Measurements from ENCODE around the gene HIGD1B. TPM values are rescaled to one million over a fixed set of nuclear protein-coding genes. Genes with fewer than 3 reads are reported as not detected.
A peak's percentile ranks its signal among the peaks of the same experiment; 100 is the strongest.
"Not testable (repeated sequence)": the region's sequence is repeated elsewhere in the genome, so short reads cannot be mapped to it uniquely, and the experiment has no call there.

The HIGD1B gene
- total and polyA plus RNA-seq, 2 of the 4 experiments (the other 2 are of a cell fraction) = not detected

DNA sequence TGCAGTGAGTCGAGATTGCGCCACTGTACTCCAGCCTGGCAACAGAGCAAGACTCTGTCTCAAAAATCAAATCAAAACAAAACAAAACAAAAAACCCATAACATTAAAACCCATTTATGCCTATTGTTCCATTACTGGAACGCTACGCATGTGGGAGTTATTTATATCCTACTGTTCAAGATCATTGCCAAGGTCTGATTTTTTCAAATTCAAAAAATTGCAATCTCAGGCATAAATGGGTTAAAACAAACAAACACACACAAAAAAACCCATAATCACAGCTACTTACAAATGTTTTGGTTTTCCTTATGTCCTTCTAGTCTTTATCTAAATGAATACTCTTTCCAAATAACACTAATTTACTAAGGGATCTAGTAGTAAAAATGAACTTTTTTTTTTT is 35.4 kb upstream of the HIGD1B start:
- Histone ChIP-seq H2BK120ac (ENCODE audit: low read depth, low read length) (no peak overlapping the region), H2AFZ (replicated peaks; ENCODE audit: low read length, poor library complexity) (no peak overlapping the region), H3K4me3 (ENCODE audit: insufficient read depth, low read depth, low read length) (no peak overlapping the region), H3K56ac (ENCODE audit: extremely low read depth, insufficient read depth, low read length) (no peak overlapping the region), H3K14ac (replicated peaks; ENCODE audit: low read depth, low read length) (no peak overlapping the region), H4K8ac (ENCODE audit: low read depth in 2 of 2, low read length in 2 of 2) (no peak overlapping the region), H3K9ac (ENCODE audit: low read depth, low read length) (no peak overlapping the region), H3K27ac (ENCODE audit: insufficient read depth, low read length) (no peak overlapping the region), H4K20me1 (ENCODE audit: insufficient read depth, low read length) (peaks cover 30% of the 10 kb centered on the region), H3K4me2 (ENCODE audit: low read depth, low read length) (no peak overlapping the region), H3K4me1 (ENCODE audit: control insufficient read depth, insufficient read depth, low read length) (peaks cover 6% of the 10 kb centered on the region), H4K91ac (ENCODE audit: insufficient read depth, low read depth, low read length) (no peak overlapping the region), H3K4ac (ENCODE audit: low read depth, low read length) (no peak overlapping the region), H2BK5ac (ENCODE audit: low read depth, low read length, poor library complexity, severe bottlenecking) (no peak overlapping the region), H3K36me3 (ENCODE audit: control insufficient read depth, insufficient read depth, low read length) (no peaks in the 10 kb centered on the region; the same call in 1 of the 2 replicates), H3K9me1 (ENCODE audit: insufficient read depth, low read length) (peaks cover 9% of the 10 kb centered on the region), H2BK15ac (ENCODE audit: low read depth, low read length) (no peak overlapping the region), H2BK20ac (ENCODE audit: low read depth, low read length) (no peak overlapping the region), H3K79me1 (ENCODE audit: low read depth in 1 of 2, low read length in 2 of 2) (peaks cover 26 to 75% of the 10 kb centered on the region in 2 experiments), H3K27me3 (ENCODE audit: control insufficient read depth, insufficient read depth, low read length) (no peaks in the 10 kb centered on the region), H4K5ac (ENCODE audit: low read depth, low read length) (no peak overlapping the region), H3K18ac (ENCODE audit: low read depth, low read length) (no peak overlapping the region), H3K23ac (ENCODE audit: low read depth, low read length) (no peak overlapping the region), H2AK9ac (replicated peaks; ENCODE audit: low read depth, low read length, poor library complexity) (no peak overlapping the region), H2AK5ac (ENCODE audit: low read depth, low read length) (peak overlapping the region; percentile 25; the same call in 1 of the 2 replicates), H3K9me3 (ENCODE audit: control insufficient read depth, insufficient read depth, low read length) (no peaks in the 10 kb centered on the region)
- POLR2A ChIA-PET (ENCODE audit: unreplicated experiment) = interaction anchor here (0.6 kb wide), 1 partner anchor 588 kb away, joined by 3 read pairs; no protein-coding TSS in a partner anchor
- CTCF ChIA-PET = no interaction called here
- ATAC-seq (ENCODE audit: low read depth) = no peak
- no peak for TF ChIP-seq POLR2A (IDR thresholded peaks at IDR 0.05; ENCODE audit: low read depth, low read length)
- no peak for TF ChIP-seq RAD21 (IDR thresholded peaks at IDR 0.05; ENCODE audit: low read length)
- no peak for TF ChIP-seq RCOR1 (IDR thresholded peaks at IDR 0.05; ENCODE audit: insufficient replicate concordance, low read length)
- TF ChIP-seq CEBPB (IDR thresholded peaks at IDR 0.05; ENCODE audit: low read depth, low read length) = peak; percentile 85
- TF ChIP-seq RFX5 (IDR thresholded peaks at IDR 0.05; ENCODE audit: low read depth, low read length) = no peak
- 100% methylated on average over 1 of the region's 4 CpGs; no CpG with 5 or more reads in 1 of the 2 experiments for WGBS, 2 experiments (ENCODE audit: extremely low coverage in 2 of 2, insufficient read length in 1 of 2)
- intact Hi-C loops (cut with micrococcal nuclease) = no loop called here
- dilution Hi-C loops (cut with HindIII; ENCODE audit: low sequenced_read_pairs, unreplicated experiment) = no loop called here
- DNase-seq = no peak
- in situ Hi-C loops (cut with MboI; ENCODE audit: low sequenced_read_pairs) = no loop called here
- no TSS peak for BruUV-seq (replicated peaks)

DNA sequence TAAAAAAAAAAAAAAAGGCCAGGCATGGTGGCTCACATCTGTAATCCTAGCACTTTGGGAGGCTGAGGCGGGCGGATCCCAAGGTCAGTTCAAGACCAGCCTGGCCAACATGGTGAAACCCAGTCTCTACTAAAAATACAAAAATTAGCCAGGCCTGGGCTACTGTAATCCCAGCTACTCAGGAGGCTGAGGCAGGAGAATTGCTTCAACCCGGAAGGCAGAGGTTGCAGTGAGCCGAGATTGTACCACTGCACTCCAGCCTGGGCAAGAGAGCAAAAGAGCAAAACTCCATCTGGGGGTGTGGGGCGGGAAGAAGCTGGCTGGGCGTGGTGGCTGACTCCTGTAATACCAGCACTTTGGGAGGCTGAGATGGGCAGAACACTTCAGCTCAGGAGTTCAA is 29.2 kb upstream of the HIGD1B start:
- CTCF ChIA-PET; POLR2A ChIA-PET (ENCODE audit: unreplicated experiment); H3K9ac ChIP-seq (ENCODE audit: low read depth, low read length); DNase-seq; BruUV-seq (replicated peaks); H3K4me3 ChIP-seq (ENCODE audit: insufficient read depth, low read depth, low read length); H3K27ac ChIP-seq (ENCODE audit: insufficient read depth, low read length); H2BK20ac ChIP-seq (ENCODE audit: low read depth, low read length); H3K9me3 ChIP-seq (ENCODE audit: control insufficient read depth, insufficient read depth, low read length); H3K36me3 ChIP-seq (ENCODE audit: control insufficient read depth, insufficient read depth, low read length); H3K14ac ChIP-seq (replicated peaks; ENCODE audit: low read depth, low read length); H2AK9ac ChIP-seq (replicated peaks; ENCODE audit: low read depth, low read length, poor library complexity); H3K9me1 ChIP-seq (ENCODE audit: insufficient read depth, low read length); H3K27me3 ChIP-seq (ENCODE audit: control insufficient read depth, insufficient read depth, low read length); H4K91ac ChIP-seq (ENCODE audit: insufficient read depth, low read depth, low read length); H2AFZ ChIP-seq (replicated peaks; ENCODE audit: low read length, poor library complexity); H3K18ac ChIP-seq (ENCODE audit: low read depth, low read length); in situ Hi-C loops (cut with MboI; ENCODE audit: low sequenced_read_pairs); dilution Hi-C loops (cut with HindIII; ENCODE audit: low sequenced_read_pairs, unreplicated experiment); H3K23ac ChIP-seq (ENCODE audit: low read depth, low read length); H3K4me2 ChIP-seq (ENCODE audit: low read depth, low read length); ATAC-seq (ENCODE audit: low read depth); intact Hi-C loops (cut with micrococcal nuclease); H3K56ac ChIP-seq (ENCODE audit: extremely low read depth, insufficient read depth, low read length): not testable (repeated sequence)
- Histone ChIP-seq H3K4me1 (ENCODE audit: control insufficient read depth, insufficient read depth, low read length) (peaks cover 11% of the 10 kb centered on the region; the same call in 1 of the 2 replicates), H2BK5ac (ENCODE audit: low read depth, low read length, poor library complexity, severe bottlenecking) (peak overlapping the region; percentile 1), H4K8ac (ENCODE audit: low read depth in 2 of 2, low read length in 2 of 2) (peak overlapping the region in 1 of 2 experiments; percentile 24; a peak in 1 of 4 replicates), H2AK5ac (ENCODE audit: low read depth, low read length) (peak overlapping the region; percentile 63), H2BK120ac (ENCODE audit: low read depth, low read length) (peak overlapping the region; percentile 56), H3K79me1 (ENCODE audit: low read depth in 1 of 2, low read length in 2 of 2) (peaks cover 19 to 63% of the 10 kb centered on the region in 2 experiments), H3K4ac (ENCODE audit: low read depth, low read length) (peak overlapping the region; percentile 77; the same call in 1 of the 2 replicates), H2BK15ac (ENCODE audit: low read depth, low read length) (peak overlapping the region; percentile 91; the same call in 1 of the 3 replicates), H4K5ac (ENCODE audit: low read depth, low read length) (peak overlapping the region; percentile 5; the same call in 1 of the 2 replicates), H4K20me1 (ENCODE audit: insufficient read depth, low read length) (peaks cover 16% of the 10 kb centered on the region)
- WGBS, 2 experiments (ENCODE audit: extremely low coverage in 2 of 2, insufficient read length in 1 of 2) = 100% methylated on average over 1 of the region's 6 CpGs; no CpG with 5 or more reads in 1 of the 2 experiments

All from IMR-90 (cell line).